KOPT-K1 (cell line): ENCODE measurements around the gene TSPAN16.
"Not testable (repeated sequence)": the region's sequence is repeated elsewhere in the genome, so short reads cannot be mapped to it uniquely, and the experiment has no call there.

Experiments
- H3K27ac ChIP-seq: fragments of 200-600 bp; sonication (generic); 2 replicates; pipeline ENCODE4 v1.5.1; 2016; ENCODE audit warnings: antibody characterized with exemption, mild to moderate bottlenecking, low read depth, low read length; ENCODE audit not compliant: poor library complexity, severe bottlenecking
- H3K36me3 ChIP-seq: fragments of 200-600 bp; sonication (generic); 2 replicates; pipeline ENCODE4 v1.5.1; 2017; ENCODE audit warnings: antibody characterized with exemption, mild to moderate bottlenecking, low read length, moderate library complexity; ENCODE audit not compliant: insufficient read depth
- H3K9me3 ChIP-seq: fragments of 200-600 bp; sonication (generic); 2 replicates; pipeline ENCODE4 v1.5.1; 2017; ENCODE audit warnings: antibody characterized with exemption, low read length, mild to moderate bottlenecking; ENCODE audit not compliant: insufficient read depth, poor library complexity, severe bottlenecking

Gene TSPAN16

DNA sequence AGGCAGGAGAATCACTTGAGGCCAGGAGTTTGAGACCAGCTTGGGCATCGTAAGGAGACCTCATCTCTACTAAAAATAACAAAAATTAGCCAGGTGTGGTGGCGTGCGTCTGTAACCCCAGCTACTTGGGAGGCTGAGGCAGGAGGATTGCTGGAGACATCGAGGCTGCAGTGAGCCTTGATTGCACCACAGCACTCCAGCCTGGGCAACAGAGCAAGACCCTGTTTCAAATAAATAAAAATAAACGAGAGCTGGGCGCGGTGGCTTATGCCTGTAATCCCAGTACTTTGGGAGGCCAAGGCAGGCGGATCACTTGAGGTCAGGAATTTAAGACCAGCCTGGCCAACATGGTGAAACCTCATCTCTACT is 44.1 kb downstream of the TSPAN16 start:
- not testable (repeated sequence) for H3K36me3 ChIP-seq, H3K9me3 ChIP-seq, H3K27ac ChIP-seq

DNA sequence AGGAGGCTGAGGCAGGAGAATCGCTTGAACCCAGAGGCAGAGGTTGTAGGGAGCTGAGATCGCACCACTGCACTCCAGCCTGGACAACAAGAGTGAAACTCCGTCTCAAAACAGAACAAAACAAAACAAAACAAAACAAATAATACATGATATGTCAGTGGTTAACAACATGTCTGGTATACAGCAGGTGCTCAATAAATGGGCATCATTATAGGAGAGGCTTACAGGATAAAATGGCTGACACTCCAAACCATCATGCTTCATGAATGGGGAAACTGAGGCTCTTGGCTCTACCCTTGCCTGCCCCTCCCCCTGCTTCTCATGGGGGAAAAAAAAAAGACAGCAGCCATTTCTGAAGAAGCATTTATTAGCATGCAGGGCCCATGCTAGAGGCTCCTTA is 46.5 kb downstream of the TSPAN16 start:
- Histone ChIP-seq H3K9me3 (no peaks in the 10 kb centered on the region), H3K27ac (no peak overlapping the region), H3K36me3 (no peaks in the 10 kb centered on the region)

GRCh38 chr19:11345122-11345803 is 49.3 kb downstream of the TSPAN16 start:
- Histone ChIP-seq H3K36me3 (no peaks in the 10 kb centered on the region), H3K27ac (peak overlapping the region; percentile 50), H3K9me3 (peaks cover 8% of the 10 kb centered on the region)

- peaks cover 8% of the 10 kb centered on the region for H3K9me3 ChIP-seq
- H3K36me3 ChIP-seq, result no peaks in the 10 kb centered on the region
- H3K27ac ChIP-seq, result peak within 1 kb of the TSS; percentile 50
These were observed 50.4 kb downstream of the TSPAN16 start, which contains the start of the genes CCDC159 and TMEM205 for GRCh38 chr19:11346104-11346940. TSS of gene CCDC159 (plus strand) at chr19:11346519. CDS start at chr19:11346607, 88 bp downstream. TSS of gene TMEM205 (minus strand) at chr19:11346268. CDS start at chr19:11345619, 649 bp downstream.

- Histone ChIP-seq H3K36me3 (no peaks in the 10 kb centered on the region), H3K27ac (no peak overlapping the region), H3K9me3 (peaks cover 8% of the 10 kb centered on the region)
These were observed 51.6 kb downstream of the TSPAN16 start for GRCh38 chr19:11347546-11348039.

GRCh38 chr19:11349171-11349570 is 53.2 kb downstream of the TSPAN16 start:
- Histone ChIP-seq H3K27ac (no peak overlapping the region), H3K36me3 (no peaks in the 10 kb centered on the region)

DNA sequence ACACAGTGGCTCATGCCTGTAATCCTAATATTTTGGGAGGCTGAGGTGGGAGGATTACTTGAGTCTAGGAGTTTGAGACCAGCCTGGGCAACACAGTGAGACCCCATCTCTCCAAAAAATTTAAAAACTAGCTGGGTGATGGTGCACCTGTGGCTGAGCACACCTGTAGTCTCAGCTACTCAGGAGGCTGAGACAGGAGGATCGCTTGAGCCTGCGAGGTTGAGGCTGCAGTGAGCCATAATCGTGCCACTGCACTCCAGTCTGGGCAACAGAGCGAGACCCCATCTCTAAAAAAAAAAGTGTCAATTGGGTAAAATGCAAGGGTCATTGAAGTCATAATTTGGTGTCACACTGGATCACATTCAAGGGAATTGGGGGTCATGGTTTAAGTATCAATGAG is 58.1 kb downstream of the TSPAN16 start:
- H3K27ac ChIP-seq, H3K9me3 ChIP-seq, H3K36me3 ChIP-seq: not testable (repeated sequence)

More at GRCh38 chr19:11349171-11349570, 53.2 kb downstream of the TSPAN16 start:
- H3K9me3 ChIP-seq, result peaks cover 8% of the 10 kb centered on the region

- H3K27ac ChIP-seq, result no peak within 1 kb of the TSS
- no peaks in the 10 kb centered on the region for H3K9me3 ChIP-seq
- no peaks in the 10 kb centered on the region for H3K36me3 ChIP-seq
These were observed 59.5 kb downstream of the TSPAN16 start, which contains the start of gene PLPPR2 for GRCh38 chr19:11355160-11356073. TSS of gene PLPPR2 (plus strand) at chr19:11355432. CDS start at chr19:11357674, 2,242 bp downstream.

GRCh38 chr19:11356074-11356397 is 60.1 kb downstream of the TSPAN16 start:
- Histone ChIP-seq H3K36me3 (no peaks in the 10 kb centered on the region), H3K27ac (no peak overlapping the region), H3K9me3 (no peaks in the 10 kb centered on the region)

- H3K36me3 ChIP-seq, result no peaks in the 10 kb centered on the region
- H3K9me3 ChIP-seq, result no peaks in the 10 kb centered on the region
- H3K27ac ChIP-seq, result no peak overlapping the region
These were observed 61.0 kb downstream of the TSPAN16 start for GRCh38 chr19:11356676-11357550.

DNA sequence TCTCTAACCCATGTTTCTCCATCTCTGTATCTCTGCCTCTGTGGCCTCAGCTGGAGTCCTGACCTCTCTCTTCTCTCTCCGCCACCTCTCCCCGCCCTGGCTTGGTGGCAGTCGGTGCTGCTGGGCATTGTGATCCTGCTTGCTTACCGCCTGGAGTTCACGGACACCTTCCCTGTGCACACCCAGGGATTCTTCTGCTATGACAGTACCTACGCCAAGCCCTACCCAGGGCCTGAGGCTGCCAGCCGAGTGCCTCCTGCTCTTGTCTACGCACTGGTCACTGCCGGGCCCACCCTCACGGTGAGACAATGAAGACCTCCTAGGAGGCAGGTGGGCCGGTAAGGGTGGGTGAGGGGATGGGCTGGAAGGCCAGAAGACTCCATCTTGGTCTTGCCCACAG is 63.5 kb downstream of the TSPAN16 start:
- Histone ChIP-seq H3K9me3 (no peaks in the 10 kb centered on the region), H3K36me3 (no peaks in the 10 kb centered on the region), H3K27ac (no peak overlapping the region)

DNA sequence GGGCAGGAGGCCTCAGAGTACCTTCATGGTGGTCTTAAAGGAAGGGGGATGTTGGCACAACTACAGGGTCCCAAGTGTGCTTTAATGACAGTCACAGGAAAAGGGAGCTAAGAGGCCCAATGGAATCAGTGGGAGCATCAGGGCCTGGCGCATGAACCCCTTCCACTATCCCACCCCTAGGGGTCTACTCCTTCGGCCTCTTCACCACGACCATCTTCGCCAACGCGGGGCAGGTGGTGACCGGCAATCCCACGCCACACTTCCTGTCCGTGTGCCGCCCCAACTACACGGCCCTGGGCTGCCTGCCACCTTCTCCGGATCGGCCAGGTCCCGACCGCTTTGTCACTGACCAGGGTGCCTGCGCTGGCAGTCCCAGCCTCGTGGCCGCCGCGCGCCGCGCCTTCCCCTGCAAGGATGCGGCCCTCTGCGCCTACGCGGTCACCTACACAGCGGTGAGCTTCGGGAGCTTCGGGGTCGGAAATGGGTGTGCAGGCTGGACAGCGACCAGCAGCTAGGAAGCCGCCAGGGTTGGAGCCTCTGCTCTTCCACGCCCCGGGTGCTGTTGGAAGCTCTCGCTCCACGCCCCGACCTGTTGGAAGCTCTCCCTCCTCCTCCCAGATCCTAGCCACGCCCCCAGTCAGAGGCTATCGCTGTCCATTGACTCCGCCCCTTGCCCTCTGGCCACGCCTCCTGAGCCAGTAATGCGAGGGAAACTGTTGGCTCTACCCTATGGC is 65.2 kb downstream of the TSPAN16 start:
- no peaks in the 10 kb centered on the region for H3K36me3 ChIP-seq
- no peaks in the 10 kb centered on the region for H3K9me3 ChIP-seq
- H3K27ac ChIP-seq, result no peak overlapping the region
